HG03378 (cell line): ENCODE measurements around the gene MRGPRF.

Source experiments
- ATAC-seq: cut with Tn5 transposase; IDR thresholded peaks from one replicate; pipeline ENCODE4 v1.9.1; 2021; ENCODE audit warnings: mild to moderate bottlenecking, moderate library complexity; ENCODE audit not compliant: unreplicated experiment

The MRGPRF gene

GRCh38 chr11:69024509-69024908 lies 11.5 kb upstream of the MRGPRF start:
- no peak for ATAC-seq

DNA sequence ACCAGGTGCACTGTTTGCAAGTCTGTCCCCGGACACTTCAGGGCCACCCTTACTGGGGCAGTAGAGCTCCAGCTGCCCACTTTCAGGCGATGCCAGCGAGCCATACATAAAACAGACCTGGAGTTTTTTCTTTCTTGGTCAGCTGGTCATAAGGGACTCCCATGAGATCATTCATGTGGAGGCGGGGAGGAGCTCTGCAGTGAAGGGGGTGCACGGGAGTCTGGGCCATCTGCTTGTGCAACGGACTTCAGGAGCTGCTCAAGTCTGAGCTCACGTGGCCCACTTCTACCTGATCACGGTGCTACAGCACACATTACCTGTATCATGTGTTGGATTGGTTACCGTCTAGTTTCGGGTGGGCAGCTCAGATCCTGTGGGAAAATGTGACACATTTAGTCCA lies 9.2 kb upstream of the MRGPRF start:
- no peak for ATAC-seq

DNA sequence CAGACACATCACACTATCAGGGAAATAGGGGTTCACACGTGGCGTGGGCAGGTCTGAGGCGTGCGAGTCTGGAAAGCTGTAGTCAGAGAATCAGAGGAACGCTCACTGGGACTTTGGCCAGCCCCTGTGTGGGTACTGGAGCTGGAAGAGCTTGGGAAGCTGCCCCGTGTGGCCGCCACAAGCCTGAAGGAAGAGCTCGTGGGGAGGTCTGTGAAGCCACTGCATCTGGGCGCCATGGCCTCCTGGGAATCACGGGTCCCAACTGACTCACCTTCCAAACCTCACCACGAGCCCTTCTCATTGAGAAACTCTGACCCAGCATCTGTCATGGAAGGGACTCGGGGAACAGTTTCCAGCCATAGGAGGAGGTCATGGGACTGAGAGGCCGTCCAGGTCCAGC lies 5.9 kb upstream of the MRGPRF start:
- no peak for ATAC-seq

DNA sequence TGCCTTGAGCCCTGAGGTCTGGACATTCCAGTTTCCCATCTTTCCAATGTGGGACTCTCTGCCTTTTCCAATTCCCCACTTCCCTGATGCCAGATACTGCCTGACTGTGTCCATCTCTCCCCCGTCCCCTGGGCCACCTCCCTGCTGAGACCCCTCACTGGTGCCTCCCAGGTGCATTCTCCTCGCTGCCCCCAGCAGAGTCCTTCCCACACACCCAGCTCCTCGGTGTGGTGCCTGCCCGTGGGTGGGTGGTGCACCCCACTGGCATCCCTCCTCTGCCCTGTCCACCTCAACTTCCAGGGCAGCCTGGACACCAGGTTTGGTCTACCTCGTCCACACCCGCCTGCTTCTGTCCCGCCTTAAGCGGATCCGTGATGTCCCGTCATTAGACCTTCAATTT lies 4.9 kb upstream of the MRGPRF start:
- ATAC-seq, result no peak

- ATAC-seq, result no peak
These were observed 2.0 kb upstream of the MRGPRF start for GRCh38 chr11:69014898-69015549.

DNA sequence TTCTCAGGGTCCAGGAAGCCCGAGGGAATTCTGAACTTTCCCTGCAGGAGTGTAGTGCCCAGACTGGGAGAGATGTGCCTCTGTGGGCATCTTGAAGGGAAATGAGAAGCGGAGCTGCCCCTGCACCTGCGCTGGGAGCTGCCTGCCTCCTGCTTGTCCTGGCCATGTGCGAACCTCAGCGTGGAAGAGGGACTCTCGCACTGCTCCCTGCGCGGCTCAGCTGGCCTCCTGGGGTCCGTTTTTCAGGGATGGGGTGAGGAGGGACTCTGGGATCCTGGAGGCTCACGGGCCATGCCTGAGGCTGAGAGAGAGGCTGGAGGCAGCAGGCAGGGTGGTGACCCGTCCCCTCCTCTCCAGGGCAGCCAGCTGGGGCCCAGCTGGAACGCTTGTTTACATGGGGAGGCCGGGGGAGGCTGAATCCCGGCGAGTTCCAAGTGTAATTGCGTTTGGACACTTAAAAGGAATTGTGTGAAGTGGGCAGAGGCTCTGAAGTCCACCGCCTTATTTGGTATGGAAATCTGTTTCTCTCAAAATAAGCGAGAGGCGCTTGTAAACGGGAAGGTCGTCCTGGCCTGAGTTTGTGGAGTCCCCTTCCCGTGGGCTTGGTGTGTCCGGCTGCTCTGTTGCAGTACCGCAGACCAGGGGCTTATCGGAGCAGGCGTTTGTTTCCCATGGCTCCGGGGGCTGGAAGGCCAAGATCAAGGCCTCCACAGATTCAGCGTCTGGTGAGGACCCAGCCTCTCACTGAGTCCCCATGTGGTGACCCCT lies 1.2 kb upstream of the MRGPRF start:
- ATAC-seq, result no peak

DNA sequence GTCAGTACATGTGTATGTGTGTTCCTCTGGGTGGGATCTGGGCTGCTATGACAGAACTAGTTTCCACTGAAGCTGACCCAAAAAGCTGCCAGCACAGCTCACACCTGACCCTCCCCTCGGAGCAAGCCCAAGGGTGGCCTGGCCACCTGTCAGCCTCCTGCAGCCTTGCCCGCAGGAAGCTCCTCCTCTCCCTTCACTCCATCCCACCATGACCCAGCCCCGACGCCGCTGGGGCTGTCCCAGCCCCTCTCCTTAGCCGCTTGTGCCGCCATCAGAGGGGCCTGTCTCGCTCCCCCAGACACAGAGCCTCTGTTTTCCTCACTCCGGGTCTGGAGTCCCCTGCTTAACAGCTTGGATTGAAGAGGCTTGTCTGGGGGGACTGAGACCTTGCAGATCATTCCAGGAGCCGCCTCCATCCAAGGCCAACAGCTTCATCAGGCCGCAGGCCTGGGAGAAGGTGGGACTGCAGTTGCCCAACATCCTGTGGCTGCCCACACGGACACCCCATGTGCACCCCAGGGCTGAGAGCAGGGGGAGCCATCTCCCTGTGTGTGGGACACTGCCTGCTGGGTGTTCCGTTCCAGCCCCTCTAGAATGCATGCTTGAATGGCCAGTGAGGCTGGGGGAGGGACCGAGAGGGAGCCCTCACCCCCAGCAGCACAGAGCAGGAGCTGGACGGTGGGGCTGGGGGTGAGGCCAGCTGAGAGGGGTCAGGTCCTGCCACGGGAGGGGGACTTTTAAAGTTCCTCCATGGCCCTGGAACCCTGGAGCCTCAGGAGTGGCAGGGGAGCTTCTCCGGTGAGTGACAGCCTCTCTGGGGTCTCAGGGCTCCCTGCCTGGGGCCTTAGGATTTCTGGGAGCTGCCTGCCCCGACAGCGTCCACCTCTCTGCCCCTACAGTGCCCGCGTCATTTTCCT lies 696 bp downstream of the MRGPRF start:
- ATAC-seq, result no peak

DNA sequence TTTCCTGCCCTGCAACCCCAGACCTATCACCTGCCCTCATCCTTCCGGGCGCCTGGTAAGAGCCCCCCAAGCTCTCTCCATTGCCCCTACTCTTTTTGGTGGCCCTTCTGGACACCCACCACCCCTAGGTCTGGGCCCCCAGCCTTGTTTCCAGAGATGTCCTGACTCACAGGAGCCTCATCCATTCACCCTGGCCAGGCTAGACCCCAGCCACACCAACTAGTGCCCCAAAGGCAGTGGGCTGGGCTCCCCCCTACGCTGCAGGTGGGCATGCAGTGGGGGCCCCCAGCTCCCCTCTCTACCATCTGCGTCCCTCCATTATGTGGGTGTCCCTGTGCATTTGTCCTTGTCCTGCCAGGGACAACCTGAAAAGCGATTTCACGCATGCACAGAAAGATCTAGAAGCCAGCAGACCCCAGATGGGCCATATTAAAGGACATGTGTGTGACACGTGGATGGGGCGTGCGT lies 1.4 kb downstream of the MRGPRF start:
- ATAC-seq, result no peak

DNA sequence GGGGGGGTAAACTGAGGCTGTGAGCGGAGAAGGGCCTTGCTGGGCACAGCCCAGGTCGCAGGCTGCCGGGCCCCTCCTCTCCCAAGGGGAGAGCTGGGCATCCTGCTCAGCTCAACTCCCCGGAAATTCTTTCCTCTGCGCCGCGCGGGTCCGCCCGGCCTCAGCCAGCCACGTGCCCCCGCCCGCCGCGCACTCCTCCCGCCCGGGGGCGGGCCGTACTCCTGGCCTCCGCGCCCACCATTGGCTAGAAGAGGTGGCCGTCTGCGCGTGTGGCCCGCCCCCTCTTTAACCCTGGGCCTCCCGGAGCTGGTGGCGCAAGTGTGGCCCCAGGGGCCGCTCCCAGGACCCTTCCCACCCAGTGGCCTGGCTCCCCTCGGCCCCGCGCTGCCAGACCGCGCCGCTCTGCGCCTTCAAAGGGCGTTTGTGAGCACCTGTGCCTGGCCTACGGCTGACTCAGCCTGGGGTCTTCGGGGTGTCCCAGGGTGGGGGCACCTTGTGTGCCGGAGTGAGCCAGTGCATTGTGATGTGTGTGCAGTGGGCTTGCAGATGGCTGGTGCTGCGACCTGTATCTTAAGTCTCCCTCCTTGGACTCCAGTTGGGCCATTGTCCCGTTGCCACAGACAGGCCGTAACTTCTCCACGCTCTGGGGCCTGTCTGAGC lies 2.0 kb downstream of the MRGPRF start:
- no peak for ATAC-seq

DNA sequence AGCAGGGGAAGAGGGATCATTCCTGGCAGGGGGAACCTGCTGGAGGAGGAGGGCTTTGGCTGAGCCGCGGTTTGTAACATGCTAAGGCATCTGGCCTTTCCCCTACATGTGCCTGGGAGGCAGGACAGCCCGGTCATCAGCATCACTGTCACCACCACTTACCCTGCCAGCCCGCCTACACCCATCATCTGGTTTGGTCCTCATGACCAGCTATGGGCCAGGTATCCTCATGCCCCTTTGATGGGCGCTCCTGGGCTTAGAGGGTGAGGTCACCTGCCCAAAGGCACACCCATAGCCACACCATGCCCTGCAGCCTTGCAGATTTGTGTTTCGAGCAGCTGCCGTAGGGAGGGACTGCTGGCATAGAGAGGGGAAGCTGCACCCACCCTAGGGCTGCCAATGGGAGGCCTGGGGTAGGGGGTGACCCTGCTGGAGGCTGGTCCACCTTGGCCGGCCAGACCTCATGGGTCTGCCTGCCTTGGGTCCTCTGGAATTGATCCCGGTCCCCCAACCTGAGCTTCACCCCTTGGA lies 2.6 kb downstream of the MRGPRF start:
- ATAC-seq, result no peak

DNA sequence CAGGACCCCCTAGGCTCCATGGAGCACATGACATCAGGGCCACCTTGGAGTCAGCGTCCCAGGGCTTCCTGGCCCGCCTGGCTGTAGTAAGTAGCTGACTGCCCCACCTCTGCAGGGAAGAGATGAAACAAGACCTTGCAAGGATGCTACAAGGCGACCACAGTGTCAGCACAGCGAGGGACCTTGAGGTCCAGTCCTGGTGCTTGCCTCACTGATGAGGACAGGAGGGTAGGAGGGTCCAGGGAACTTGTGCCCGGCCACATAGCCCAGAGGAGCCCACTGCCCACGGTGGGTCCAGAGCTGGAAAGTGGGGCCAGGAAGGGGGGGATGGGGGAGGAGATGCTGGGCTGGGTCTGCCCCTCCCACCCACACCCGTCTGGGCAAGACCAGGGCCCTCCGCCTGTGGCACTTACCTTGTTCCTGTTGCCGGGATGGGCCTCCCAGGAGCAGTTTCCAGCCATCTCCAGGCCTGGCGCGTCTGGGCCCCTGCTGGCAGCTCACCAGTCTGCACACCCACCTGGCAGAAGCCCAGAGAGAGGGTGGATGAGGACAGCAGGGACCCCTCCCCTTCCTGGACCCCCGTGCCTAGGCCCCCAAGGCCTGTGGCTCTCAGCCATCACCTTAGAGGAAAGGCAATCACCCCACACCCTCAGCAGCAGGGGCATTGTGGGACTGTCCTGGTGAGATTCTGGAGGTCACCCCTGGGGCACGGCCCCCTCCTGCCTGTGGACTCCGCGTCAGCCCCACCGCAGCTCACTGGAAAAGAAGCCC lies 3.4 kb downstream of the MRGPRF start:
- no peak for ATAC-seq

GRCh38 chr11:69008737-69009440 lies 4.2 kb downstream of the MRGPRF start:
- no peak for ATAC-seq

DNA sequence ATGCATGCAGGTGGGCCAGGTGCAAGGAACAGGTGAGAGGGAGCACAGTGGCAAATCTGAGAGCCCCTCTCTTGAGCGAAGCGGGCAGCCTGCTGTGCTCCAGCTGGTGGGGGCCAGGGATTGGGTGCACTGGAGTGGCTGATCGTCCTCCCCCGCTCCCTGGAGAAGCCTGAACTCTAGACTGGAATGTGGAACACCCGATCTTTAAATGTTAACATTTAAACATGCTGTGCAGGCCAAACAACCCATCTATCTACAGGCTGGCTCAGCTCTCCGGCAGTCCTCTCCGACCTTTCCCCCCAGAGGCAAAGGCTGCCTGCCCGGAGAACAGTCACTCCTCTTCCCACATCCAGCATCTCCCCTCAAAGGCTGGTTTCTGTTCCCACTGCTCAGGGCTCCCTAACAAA lies 5.1 kb downstream of the MRGPRF start:
- ATAC-seq, result no peak

DNA sequence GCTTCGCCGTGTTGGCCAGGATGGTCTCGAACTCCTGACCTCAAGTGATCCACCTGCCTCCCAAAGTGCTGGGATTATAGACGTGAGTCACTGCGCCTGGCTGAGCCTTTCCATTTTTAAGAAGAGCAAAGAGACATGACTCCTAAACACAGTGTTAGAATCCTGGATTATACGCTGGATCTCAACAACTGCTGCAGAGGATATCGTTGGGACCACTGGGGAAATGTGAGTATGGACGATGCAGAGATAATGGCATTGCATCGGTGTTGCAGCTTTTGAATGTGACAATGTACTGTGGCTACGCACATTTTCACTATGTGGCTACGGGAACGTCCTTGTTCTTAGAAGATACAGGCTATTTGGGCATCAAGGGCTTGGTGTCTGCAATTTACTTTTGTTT lies 6.2 kb downstream of the MRGPRF start:
- ATAC-seq, result no peak

GRCh38 chr11:69005631-69006368 lies 7.2 kb downstream of the MRGPRF start:
- no peak for ATAC-seq

DNA sequence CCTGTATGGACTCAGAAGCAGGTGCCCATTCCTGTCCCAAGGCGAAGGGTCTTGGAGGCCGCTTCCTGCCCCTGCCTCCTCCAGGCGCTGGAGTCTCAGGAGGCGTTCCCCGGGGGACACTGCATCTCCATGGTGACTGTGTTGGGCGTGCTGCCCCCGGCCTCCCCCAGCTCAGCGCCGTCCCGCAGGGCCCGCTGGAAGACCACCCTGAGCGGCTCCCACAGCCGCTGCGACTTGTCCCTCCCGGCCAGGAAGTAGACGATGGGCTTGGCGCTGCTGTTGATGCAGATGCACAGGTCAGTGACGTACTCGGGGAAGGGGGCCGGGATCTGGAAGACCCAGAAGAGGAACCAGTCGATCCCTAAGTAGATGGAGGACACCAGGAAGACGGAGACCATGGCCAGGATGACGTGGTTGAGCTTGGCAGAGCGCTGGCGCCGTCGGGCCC lies 7.8 kb downstream of the MRGPRF start:
- ATAC-seq, result no peak

DNA sequence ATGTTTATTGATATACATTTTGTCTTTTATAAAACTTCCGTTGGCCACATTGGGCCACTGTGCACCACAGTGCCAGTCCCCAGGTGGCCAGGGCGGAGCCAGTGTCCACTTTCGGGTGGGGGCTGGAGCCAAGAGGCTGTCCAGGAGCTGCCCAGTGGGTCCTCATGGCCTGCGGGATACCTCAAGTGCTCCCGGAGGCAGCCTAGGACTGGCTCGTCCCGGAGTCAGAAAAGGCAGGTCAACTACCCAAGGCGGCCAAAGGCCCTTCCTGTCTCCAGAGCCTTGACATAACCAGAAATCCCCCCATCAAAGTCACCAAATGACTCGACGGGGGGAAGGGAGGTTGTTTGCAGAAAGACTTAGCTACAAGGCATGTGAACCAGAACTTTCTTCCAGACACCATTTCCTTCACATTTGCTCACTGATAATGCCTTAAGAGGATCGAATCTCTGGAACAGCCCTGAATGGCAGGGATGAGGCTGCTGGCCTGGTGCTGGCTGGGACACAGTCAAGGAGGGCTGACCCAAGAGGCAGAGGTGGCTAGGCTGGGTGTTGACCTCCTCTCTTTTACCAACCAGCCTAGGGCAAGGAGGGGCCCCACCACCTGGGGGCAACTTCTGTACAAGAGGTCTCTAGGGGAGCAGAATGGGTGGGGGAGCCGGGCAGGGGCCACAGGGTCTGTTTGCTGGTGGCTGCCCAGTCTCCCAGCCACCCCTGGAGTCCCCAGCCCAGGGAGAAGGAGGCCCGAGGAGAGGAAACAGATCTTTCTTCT lies 8.4 kb downstream of the MRGPRF start:
- no peak for ATAC-seq

DNA sequence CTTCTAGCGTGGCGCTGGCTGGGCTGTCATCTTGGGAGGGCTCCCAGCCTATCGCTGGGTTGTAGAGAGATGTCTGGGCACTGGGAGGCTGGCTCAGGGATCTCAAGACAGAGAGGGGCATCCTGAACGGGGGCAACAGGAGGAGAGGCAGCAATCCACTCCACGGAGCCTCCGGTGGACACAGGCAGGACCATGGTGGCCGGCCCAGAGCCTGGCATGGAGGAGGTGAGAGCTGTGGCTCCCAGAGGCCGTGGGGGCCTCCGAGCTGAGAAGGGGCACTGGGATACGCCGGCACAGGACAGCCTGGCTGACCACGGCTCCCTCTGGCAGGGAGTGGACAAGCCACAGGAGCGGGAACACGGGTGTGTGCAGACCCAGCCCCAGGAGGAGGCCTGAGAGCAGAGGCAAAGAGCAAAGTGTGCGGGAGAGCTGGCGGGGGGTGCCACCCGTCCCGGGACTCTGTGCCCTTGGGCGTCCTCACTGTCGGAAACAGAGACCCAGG lies 9.1 kb downstream of the MRGPRF start:
- ATAC-seq, result no peak
